HG02884 (cell line): ENCODE data around the gene MAL.

Experiments used
- ATAC-seq: cut with Tn5 transposase; IDR thresholded peaks from one replicate; pipeline ENCODE4 v1.9.1; 2021; ENCODE audit warnings: mild to moderate bottlenecking, moderate library complexity; ENCODE audit not compliant: unreplicated experiment

Gene MAL

GRCh38 chr2:95060446-95061118, 35.1 kb downstream of the MAL start:
- ATAC-seq: no peak

- no peak for ATAC-seq
Measured at GRCh38 chr2:95061119-95061512, 35.6 kb downstream of the MAL start.

- ATAC-seq: no peak
Measured at GRCh38 chr2:95061601-95062183, 36.2 kb downstream of the MAL start.

GRCh38 chr2:95062242-95063085, 37.0 kb downstream of the MAL start:
- peak; percentile 21 for ATAC-seq

- peak; percentile 84 for ATAC-seq
Measured at GRCh38 chr2:95063086-95063958, 37.8 kb downstream of the MAL start.

GRCh38 chr2:95068256-95068655, 42.7 kb downstream of the MAL start:
- ATAC-seq: no peak

- no peak for ATAC-seq
Measured at GRCh38 chr2:95069465-95069864, 44.0 kb downstream of the MAL start.

GRCh38 chr2:95071856-95072255, 46.3 kb downstream of the MAL start:
- no peak for ATAC-seq

GRCh38 chr2:95072424-95072823, 46.9 kb downstream of the MAL start:
- ATAC-seq: no peak

- ATAC-seq: no peak
Measured at GRCh38 chr2:95073856-95074662, 48.6 kb downstream of the MAL start.

GRCh38 chr2:95074663-95075439, 49.3 kb downstream of the MAL start:
- no peak for ATAC-seq

GRCh38 chr2:95075440-95076132, 50.1 kb downstream of the MAL start:
- no peak for ATAC-seq

- peak; percentile 80 for ATAC-seq
Measured at GRCh38 chr2:95076705-95077529, 51.4 kb downstream of the MAL start.

GRCh38 chr2:95077530-95077825, 52.0 kb downstream of the MAL start:
- ATAC-seq: no peak

GRCh38 chr2:95077861-95078603, 52.5 kb downstream of the MAL start:
- no peak for ATAC-seq

- ATAC-seq: no peak
Measured at GRCh38 chr2:95079199-95079683, 53.7 kb downstream of the MAL start.

- no peak for ATAC-seq
Measured at GRCh38 chr2:95082477-95082876, 57.0 kb downstream of the MAL start.
